A549 (cell line): ENCODE measurements around the gene NDUFAF3. TPM values are rescaled to one million over a fixed set of nuclear protein-coding genes. Genes with fewer than 3 reads are reported as not detected.
A peak's percentile ranks its signal among the peaks of the same experiment; 100 is the strongest.
"Not testable (repeated sequence)": the region's sequence is repeated elsewhere in the genome, so short reads cannot be mapped to it uniquely, and the experiment has no call there.

ENCODE experiments used
- ATAC-seq, 2 experiments: fragments of 200-7000 bp in 1 of 2; fragments of >200 bp in 1 of 2; cut with Nextera tagmentation in 1 of 2; cut with Tn5 transposase in 1 of 2; 3 replicates each; pipeline versions ENCODE4 v1.8.0 to v1.9.1; 2018 to 2020; ENCODE audit warnings: mild to moderate bottlenecking in 1 of 2, moderate library complexity in 1 of 2
- CTCF ChIA-PET: fragments of 300-600 bp; sonication (Branson Sonifier 250); formaldehyde crosslinking; extraction: SDS; loops from one replicate; lab custom pipeline; 2021; ENCODE audit warnings: antibody characterized with exemption, inconsistent platforms; lab: Yijun Ruan, JAX
- POLR2A ChIA-PET: fragments of 350-600 bp; formaldehyde crosslinking; extraction: SDS; loops from one replicate; lab custom pipeline; 2021; ENCODE audit warnings: antibody characterized with exemption, inconsistent platforms; lab: Yijun Ruan, JAX
- DNase-seq, 2 experiments: peaks; one replicate each; pipeline versions ENCODE4 v3.0.0 to v3.0.0-alpha.2; 2011 to 2016; ENCODE audit warnings: low read depth in 1 of 2, low spot score in 1 of 2
- FAIRE-seq: peaks from 2 replicates; lab custom pipeline; 2011; peaks lifted over from hg19 to GRCh38; lab: Jason Lieb, UNC
- H3K27ac ChIP-seq, 2 experiments: fragments of >200 bp; sonication (Bioruptor Twin); formaldehyde crosslinking; 3 replicates each; pipeline ENCODE4 v1.5.1; 2016 to 2017
- H3K4me1 ChIP-seq: fragments of >200 bp; sonication (Bioruptor Twin); formaldehyde crosslinking; 3 replicates; pipeline ENCODE4 v1.6.1; 2016
- H3K4me2 ChIP-seq: fragments of >200 bp; sonication (Bioruptor Twin); formaldehyde crosslinking; 3 replicates; pipeline ENCODE4 v1.6.1; 2016
- H3K4me3 ChIP-seq: fragments of >200 bp; sonication (Bioruptor Twin); formaldehyde crosslinking; 3 replicates; pipeline ENCODE4 v1.5.1; 2016
- H3K9me3 ChIP-seq: fragments of >200 bp; sonication (Bioruptor Twin); formaldehyde crosslinking; 3 replicates; pipeline ENCODE4 v1.6.1; 2016
- BHLHE40 ChIP-seq: IDR thresholded peaks from 2 replicates; pipeline ENCODE4 v1.6.1; 2012; ENCODE audit warnings: low read depth, low read length, inconsistent platforms
- CBX8 ChIP-seq: fragments of 200-600 bp; sonication (generic); IDR thresholded peaks from 2 replicates; pipeline ENCODE4 v1.6.1; 2016
- CHD2 ChIP-seq: fragments of 150-350 bp; IDR thresholded peaks from 2 replicates; pipeline ENCODE4 v1.6.1; 2014; ENCODE audit warnings: low read length; ENCODE audit not compliant: partially characterized antibody
- ELK1 ChIP-seq: fragments of 150-350 bp; IDR thresholded peaks from 2 replicates; pipeline ENCODE4 v1.6.1; 2014; ENCODE audit warnings: low read depth, mild to moderate bottlenecking, low read length
- FOSB ChIP-seq: fragments of 250-450 bp; sonication (Bioruptor Pico); IDR thresholded peaks from 2 replicates; pipeline ENCODE4 v1.5.0; 2020; ENCODE audit warnings: mild to moderate bottlenecking, moderate library complexity
- FOSL2 ChIP-seq, 2 experiments: fragments of 450-650 bp in 1 of 2; fragments of >200 bp in 1 of 2; sonication (Bioruptor Twin) in 1 of 2; formaldehyde crosslinking; IDR thresholded peaks; 2 replicates each; pipeline versions ENCODE4 v1.5.0 to v1.6.1; 2016 to 2020; ENCODE audit warnings: mild to moderate bottlenecking in 1 of 2, moderate library complexity in 1 of 2
- GATA3 ChIP-seq: IDR thresholded peaks from 2 replicates; pipeline ENCODE4 v1.6.1; 2012; ENCODE audit warnings: borderline replicate concordance
- HDAC2 ChIP-seq: fragments of 200-600 bp; sonication (generic); IDR thresholded peaks from 2 replicates; pipeline ENCODE4 v1.6.1; 2016
- HEYL ChIP-seq: fragments of 250-450 bp; sonication (Bioruptor Pico); IDR thresholded peaks from 2 replicates; pipeline ENCODE4 v1.8.0; 2021; ENCODE audit warnings: mild to moderate bottlenecking, moderate library complexity
- JUNB ChIP-seq: fragments of >200 bp; sonication (Bioruptor Twin); formaldehyde crosslinking; IDR thresholded peaks from 2 replicates; pipeline ENCODE4 v1.6.1; 2016
- KDM1A ChIP-seq: fragments of 200-600 bp; sonication (generic); IDR thresholded peaks from 2 replicates; pipeline ENCODE4 v1.6.1; 2016; ENCODE audit warnings: low read depth, mild to moderate bottlenecking
- KDM5A ChIP-seq: fragments of 200-600 bp; sonication (generic); IDR thresholded peaks from 2 replicates; pipeline ENCODE4 v1.6.1; 2016; ENCODE audit warnings: antibody characterized with exemption, mild to moderate bottlenecking
- MAX ChIP-seq: IDR thresholded peaks from 2 replicates; pipeline ENCODE4 v1.6.1; 2012
- MAZ ChIP-seq: fragments of 150-350 bp; IDR thresholded peaks from 2 replicates; pipeline ENCODE4 v1.6.1; 2014; ENCODE audit warnings: antibody characterized with exemption, low read depth, low read length, borderline replicate concordance
- MYC ChIP-seq: IDR thresholded peaks from 2 replicates; pipeline ENCODE4 v1.6.1; 2012; ENCODE audit warnings: mild to moderate bottlenecking, inconsistent platforms, low read length, improper control_type of control experiment, borderline replicate concordance
- NFE2L2 ChIP-seq: fragments of 150-350 bp; conservative IDR thresholded peaks from 2 replicates; pipeline ENCODE4 v1.6.1; 2014; ENCODE audit warnings: low read length
- NR3C1 ChIP-seq: fragments of >200 bp; sonication (Bioruptor Twin); formaldehyde crosslinking; IDR thresholded peaks from 3 replicates; pipeline ENCODE4 v1.6.1; 2017
- POLR2A ChIP-seq: IDR thresholded peaks from 2 replicates; pipeline ENCODE4 v1.6.1; 2012; ENCODE audit warnings: mild to moderate bottlenecking, low read length
- RARB ChIP-seq: fragments of 250-450 bp; sonication (Bioruptor Pico); IDR thresholded peaks from 2 replicates; pipeline ENCODE4 v1.8.0; 2021; ENCODE audit warnings: mild to moderate bottlenecking, moderate library complexity
- SMC3 ChIP-seq: fragments of >200 bp; sonication (Bioruptor Twin); formaldehyde crosslinking; IDR thresholded peaks from 3 replicates; pipeline ENCODE4 v1.6.1; 2018; ENCODE audit warnings: inconsistent platforms
- TFCP2L1 ChIP-seq: fragments of 250-450 bp; sonication (Bioruptor Pico); IDR thresholded peaks from 2 replicates; pipeline ENCODE4 v1.5.0; 2021; ENCODE audit warnings: mild to moderate bottlenecking
- TP53 ChIP-seq: fragments of 250-450 bp; sonication (Bioruptor Pico); IDR thresholded peaks from 2 replicates; pipeline ENCODE4 v1.5.0; 2021; ENCODE audit warnings: mild to moderate bottlenecking, moderate library complexity
- ZNF302 ChIP-seq: fragments of 250-450 bp; sonication (Bioruptor Pico); IDR thresholded peaks from 2 replicates; pipeline ENCODE4 v1.9.0; 2021; ENCODE audit warnings: inconsistent platforms, mild to moderate bottlenecking, moderate library complexity
- ZSCAN20 ChIP-seq: fragments of 250-450 bp; sonication (Bioruptor Pico); IDR thresholded peaks from 2 replicates; pipeline ENCODE4 v1.8.0; 2022; ENCODE audit warnings: mild to moderate bottlenecking, moderate library complexity
- WGBS: methylation state at CpG from one replicate; pipeline ENCODE4 v1.1.6; 2017; ENCODE audit errors: missing lambda C conversion rate; 5-methylcytosine and 5-hydroxymethylcytosine counted together
- polyA plus RNA-seq, 4 experiments: library from polyadenylated mRNA; depleted of rRNA in 3 of 4; stranded (reverse); fragments of >200 nt; fragmentation: RNase III in 1 of 4; extraction: RNeasy Plus Mini Kit Qiagen cat#74134 plus additional on column Dnase treatment in 1 of 4; gene quantifications; 2 replicates in 3 of 4; 3 replicates in 1 of 4; pipeline ENCODE4 v1.2.3, GENCODE V29; 2011 to 2017

The NDUFAF3 gene
- polyA plus RNA-seq, 2 of the 4 experiments (the other 2 are of a cell fraction), result 44.3 to 71.4 TPM

GRCh38 chr3:49007771-49008528 is 14.0 kb upstream of the NDUFAF3 start:
- Histone ChIP-seq H3K4me1 (peaks cover 21% of the 10 kb centered on the region; the same call in 2 of the 3 replicates), H3K4me3 (peak overlapping the region; percentile 100), H3K4me2 (peak overlapping the region; percentile 99), H3K9me3 (no peaks in the 10 kb centered on the region), H3K27ac (peak overlapping the region; percentile 98 to 100)
- TF ChIP-seq FOSL2 (IDR thresholded peaks at IDR 0.05) (no peak), FOSL2 (CRISPR knock-in tag; IDR thresholded peaks at IDR 0.05) (no peak), MAZ (peak; percentile 43; the same call in 1 of the 2 replicates)
- peak; percentile 62 to 83 for DNase-seq
- POLR2A ChIA-PET, result interaction anchor here (0.6 to 4.1 kb wide), 11 partner anchors 9 to 458 kb away, joined by 3 to 57 read pairs (median 7); partner anchors contain the start of genes ARIH2, DALRD3, IMPDH2 and NDUFAF3
- CTCF ChIA-PET, result interaction anchor here (1.1 to 30.1 kb wide), 4 partner anchors 11 to 27 kb away, joined by 3 to 385 read pairs (median 34); partner anchors contain the start of genes DALRD3, NDUFAF3 and P4HTM
- peak; percentile 62 to 77 for ATAC-seq
- WGBS, result 45% methylated on average over 13 of the region's 41 CpGs
- FAIRE-seq, result no peak

GRCh38 chr3:49008627-49009026 is 13.3 kb upstream of the NDUFAF3 start:
- ATAC-seq, DNase-seq, FAIRE-seq, H3K9me3 ChIP-seq: not testable (repeated sequence)
- ChIA-PET POLR2A (interaction anchor here (0.6 to 4.1 kb wide), 3 partner anchors 11 to 458 kb away, joined by 4 to 57 read pairs (median 8); partner anchors contain the start of gene NDUFAF3), CTCF (interaction anchor here (1.1 to 30.1 kb wide), 3 partner anchors 10 to 27 kb away, joined by 4 to 385 read pairs (median 65); partner anchors contain the start of genes DALRD3, NDUFAF3 and P4HTM)
- 96% methylated on average over 5 of the region's 5 CpGs for WGBS
- peak overlapping the region; percentile 99 for H3K4me2 ChIP-seq
- H3K4me3 ChIP-seq, result peak overlapping the region; percentile 100; the same call in 1 of the 3 replicates
- peak overlapping the region in 1 of 2 experiments; percentile 98; a peak in 1 of 6 replicates for H3K27ac ChIP-seq
- H3K4me1 ChIP-seq, result peaks cover 21% of the 10 kb centered on the region; the same call in 2 of the 3 replicates

- no peak for FAIRE-seq
- no peak for TF ChIP-seq MAZ
- TF ChIP-seq POLR2A, result no peak
- no peak for TF ChIP-seq NR3C1
- TF ChIP-seq HEYL (CRISPR knock-in tag), result no peak
- TF ChIP-seq SMC3, result no peak
- TF ChIP-seq FOSL2 (IDR thresholded peaks at IDR 0.05), result no peak
- no peak for TF ChIP-seq FOSL2 (CRISPR knock-in tag; IDR thresholded peaks at IDR 0.05)
- TF ChIP-seq CBX8, result no peak
- no peak for TF ChIP-seq JUNB
- no peak for TF ChIP-seq MYC
- TF ChIP-seq FOSB (CRISPR knock-in tag), result no peak
- no peak for TF ChIP-seq NFE2L2
- no peak for TF ChIP-seq ZSCAN20 (CRISPR knock-in tag)
- no peak for TF ChIP-seq ZNF302 (CRISPR knock-in tag)
- TF ChIP-seq, all 56 proteins: peak for 0
- CTCF ChIA-PET, result interaction anchor here (0.6 to 30.1 kb wide), 3 partner anchors 10 to 25 kb away, joined by 3 to 385 read pairs (median 65); partner anchors contain the start of genes DALRD3, NDUFAF3 and P4HTM
Measured at GRCh38 chr3:49009396-49009795, 12.5 kb upstream of the NDUFAF3 start.

GRCh38 chr3:49012441-49013017 is 9.4 kb upstream of the NDUFAF3 start:
- CTCF ChIA-PET, result interaction anchor here (1.4 to 30.1 kb wide), 5 partner anchors 8 to 82 kb away, joined by 3 to 385 read pairs (median 6); partner anchors contain the start of genes NDUFAF3, P4HTM and QRICH1
- DNase-seq, result no peak
- Histone ChIP-seq H3K4me3 (no peak overlapping the region), H3K9me3 (no peaks in the 10 kb centered on the region), H3K27ac (no peak overlapping the region), H3K4me2 (no peak overlapping the region), H3K4me1 (peaks cover 13% of the 10 kb centered on the region; the same call in 2 of the 3 replicates)
- 86% methylated on average over 8 of the region's 17 CpGs for WGBS
- no peak for FAIRE-seq
- no peak for ATAC-seq
- POLR2A ChIA-PET, result interaction anchor here (0.6 to 2.5 kb wide), 2 partner anchors 9 to 612 kb away, joined by 8 to 10 read pairs; partner anchors contain the start of gene NDUFAF3
- TF ChIP-seq ZSCAN20 (CRISPR knock-in tag), result no peak
- TF ChIP-seq TFCP2L1 (CRISPR knock-in tag), result no peak
- TF ChIP-seq HDAC2, result no peak
- TF ChIP-seq TP53, result no peak
- no peak for TF ChIP-seq ELK1
- no peak for TF ChIP-seq CHD2
- no peak for TF ChIP-seq KDM5A
- TF ChIP-seq FOSL2 (IDR thresholded peaks at IDR 0.05), result no peak
- no peak for TF ChIP-seq FOSL2 (CRISPR knock-in tag; IDR thresholded peaks at IDR 0.05)
- no peak for TF ChIP-seq BHLHE40
- TF ChIP-seq KDM1A, result no peak
- no peak for TF ChIP-seq FOSB (CRISPR knock-in tag)
- TF ChIP-seq RARB (CRISPR knock-in tag), result no peak
- TF ChIP-seq MAX, result no peak
- no peak for TF ChIP-seq NR3C1
- TF ChIP-seq GATA3, result no peak

More at GRCh38 chr3:49009396-49009795, 12.5 kb upstream of the NDUFAF3 start:
- 72% methylated on average over 3 of the region's 3 CpGs for WGBS
- Histone ChIP-seq H3K4me1 (peaks cover 21% of the 10 kb centered on the region; the same call in 2 of the 3 replicates), H3K4me3 (no peak overlapping the region), H3K27ac (no peak overlapping the region), H3K4me2 (no peak overlapping the region), H3K9me3 (no peaks in the 10 kb centered on the region)
- POLR2A ChIA-PET, result no interaction called here
- DNase-seq (no peak), ATAC-seq (no peak)
